ENCODE data around the gene PAK3.

- peak; percentile 63 for TF ChIP-seq CTCF (IDR thresholded peaks at IDR 0.05; ENCODE audit: low read depth, low read length)
- TF ChIP-seq EZH2phosphoT487 (IDR thresholded peaks at IDR 0.05; ENCODE audit: low read depth): no peak
These were observed 2.9 kb downstream of the PAK3 start for GRCh38 chrX:111098874-111099273.

Data from OCI-LY3 (cell line).